CD4-positive, alpha-beta T cell treated with Interleukin-2 at 100 ng/mL for 4 hours (primary cell): Measurements from ENCODE around the gene DIO3.

Experiments
- DNase-seq: peaks from one replicate; pipeline ENCODE4 v3.0.0-alpha.2; 2020; ENCODE audit warnings: low spot score

The DIO3 gene

GRCh38 chr14:101561145-101561896, at the start of gene DIO3:
Gene DIO3, plus strand, starts transcription at chr14:101561495.
- no peak for DNase-seq

GRCh38 chr14:101511620-101512375, 49.5 kb upstream of the DIO3 start:
- no peak for DNase-seq

GRCh38 chr14:101512376-101512695, 49.0 kb upstream of the DIO3 start:
- no peak for DNase-seq

GRCh38 chr14:101514136-101514535, 47.2 kb upstream of the DIO3 start:
- no peak for DNase-seq

- no peak for DNase-seq
These were observed 44.9 kb upstream of the DIO3 start for GRCh38 chr14:101516401-101516800.

GRCh38 chr14:101518611-101519473, 42.5 kb upstream of the DIO3 start:
- DNase-seq: no peak

- no peak for DNase-seq
These were observed 40.4 kb upstream of the DIO3 start for GRCh38 chr14:101520621-101521472.

GRCh38 chr14:101521473-101521915, 39.8 kb upstream of the DIO3 start:
- DNase-seq: no peak

- DNase-seq: no peak
These were observed 39.3 kb upstream of the DIO3 start for GRCh38 chr14:101521978-101522377.

GRCh38 chr14:101525640-101526527, 35.4 kb upstream of the DIO3 start:
- no peak for DNase-seq

GRCh38 chr14:101527987-101528386, 33.3 kb upstream of the DIO3 start:
- DNase-seq: no peak

- DNase-seq: no peak
These were observed 32.2 kb upstream of the DIO3 start for GRCh38 chr14:101529079-101529478.

GRCh38 chr14:101534198-101534597, 27.1 kb upstream of the DIO3 start:
- DNase-seq: no peak

GRCh38 chr14:101535232-101535631, 26.1 kb upstream of the DIO3 start:
- DNase-seq: peak; percentile 1

GRCh38 chr14:101535701-101536207, 25.5 kb upstream of the DIO3 start:
- no peak for DNase-seq

GRCh38 chr14:101537286-101537685, 24.0 kb upstream of the DIO3 start:
- no peak for DNase-seq

- no peak for DNase-seq
These were observed 22.4 kb upstream of the DIO3 start for GRCh38 chr14:101538878-101539277.

- no peak for DNase-seq
These were observed 21.4 kb upstream of the DIO3 start for GRCh38 chr14:101539880-101540279.

GRCh38 chr14:101540481-101541462, 20.5 kb upstream of the DIO3 start:
- no peak for DNase-seq
